SK-N-SH (cell line): ENCODE measurements around the gene RASSF1. TPM values are rescaled to one million over a fixed set of nuclear protein-coding genes. Genes with fewer than 3 reads are reported as not detected.
A peak's percentile ranks its signal among the peaks of the same experiment; 100 is the strongest.

Source experiments
- CTCF ChIA-PET: fragments of 300-600, 350-600 bp; formaldehyde crosslinking; extraction: SDS; loops from one replicate; lab custom pipeline; 2021; lab: Yijun Ruan, JAX
- POLR2A ChIA-PET: fragments of 350-600 bp; sonication (Branson Sonifier 250); formaldehyde crosslinking; extraction: SDS; loops from one replicate; lab custom pipeline; 2020; ENCODE audit warnings: antibody characterized with exemption, inconsistent platforms; lab: Yijun Ruan, JAX
- DNase-seq: peaks from one replicate; pipeline ENCODE4 v3.0.0; 2012
- H2AFZ ChIP-seq: fragments of 200-600 bp; sonication (generic); 2 replicates; pipeline ENCODE4 v1.8.1; 2016; ENCODE audit warnings: antibody characterized with exemption, mild to moderate bottlenecking, low read depth
- H3F3A ChIP-seq: fragments of 200-600 bp; sonication (generic); replicated peaks from 2 replicates; pipeline ENCODE3; 2016; ENCODE audit warnings: antibody characterized with exemption, mild to moderate bottlenecking; ENCODE audit not compliant: insufficient read depth
- H3K27ac ChIP-seq, 2 experiments: fragments of 200-500 bp in 1 of 2; fragments of 200-600 bp in 1 of 2; sonication (Bioruptor generic) in 1 of 2; sonication (generic), shearing (Covaris generic) in 1 of 2; 2 replicates each; pipeline versions ENCODE4 v1.5.1 to v1.6.1; 2014 to 2016; ENCODE audit warnings: low read depth in 2 of 2, inconsistent platforms in 1 of 2, low read length in 1 of 2, mild to moderate bottlenecking in 1 of 2, mixed read lengths in 1 of 2
- H3K27me3 ChIP-seq: fragments of 200-600 bp; sonication (generic), shearing (Covaris generic); 2 replicates; pipeline ENCODE4 v1.6.1; 2016; ENCODE audit warnings: mixed run types; ENCODE audit not compliant: insufficient read depth
- H3K36me3 ChIP-seq, 2 experiments: fragments of 200-500 bp in 1 of 2; fragments of 200-600 bp in 1 of 2; sonication (Bioruptor generic) in 1 of 2; sonication (generic) in 1 of 2; replicated peaks in 1 of 2; 2 replicates each; pipeline versions ENCODE3 to v1.5.1; 2014 to 2016; ENCODE audit warnings: low read length in 1 of 2, mild to moderate bottlenecking in 1 of 2; ENCODE audit not compliant: insufficient read depth in 2 of 2, control insufficient read depth in 1 of 2
- H3K4me1 ChIP-seq, 2 experiments: fragments of 200-500 bp in 1 of 2; fragments of 200-600 bp in 1 of 2; sonication (Bioruptor generic) in 1 of 2; sonication (generic), shearing (Covaris generic) in 1 of 2; 2 replicates each; pipeline versions ENCODE4 v1.5.1 to v1.6.1; 2014 to 2016; ENCODE audit warnings: low read depth in 1 of 2, low read length in 1 of 2, mixed run types in 1 of 2; ENCODE audit not compliant: insufficient read depth in 2 of 2, control insufficient read depth in 1 of 2
- H3K4me2 ChIP-seq: fragments of 200-600 bp; sonication (generic), shearing (Covaris generic); 2 replicates; pipeline ENCODE4 v1.6.1; 2017; ENCODE audit warnings: mixed run types
- H3K4me3 ChIP-seq, 2 experiments: fragments of 200-500 bp in 1 of 2; fragments of 200-600 bp in 1 of 2; sonication (Bioruptor generic) in 1 of 2; sonication (generic), shearing (Covaris generic) in 1 of 2; 2 replicates each; pipeline versions ENCODE4 v1.5.1 to v1.8.1; 2014 to 2016; ENCODE audit warnings: low read depth in 2 of 2, inconsistent platforms in 1 of 2, low read length in 1 of 2, mild to moderate bottlenecking in 1 of 2, mixed read lengths in 1 of 2, moderate library complexity in 1 of 2
- H3K79me2 ChIP-seq: fragments of 200-600 bp; sonication (generic); 2 replicates; pipeline ENCODE4 v1.8.1; 2017; ENCODE audit warnings: mild to moderate bottlenecking; ENCODE audit not compliant: insufficient read depth
- H3K9ac ChIP-seq: fragments of 200-600 bp; sonication (generic); 2 replicates; pipeline ENCODE4 v1.6.1; 2017; ENCODE audit warnings: mixed run types
- H3K9me2 ChIP-seq: fragments of 200-600 bp; sonication (generic); 2 replicates; pipeline ENCODE4 v1.6.1; 2017; ENCODE audit warnings: mixed run types
- H3K9me3 ChIP-seq: fragments of 200-600 bp; sonication (generic); 2 replicates; pipeline ENCODE4 v1.6.1; 2017; ENCODE audit warnings: mixed run types, mild to moderate bottlenecking, moderate library complexity
- H4K20me1 ChIP-seq: fragments of 200-600 bp; sonication (generic); 2 replicates; pipeline ENCODE4 v1.6.1; 2017; ENCODE audit warnings: mild to moderate bottlenecking, mixed run types; ENCODE audit not compliant: insufficient read depth
- CHD2 ChIP-seq: fragments of 150-350 bp; IDR thresholded peaks from 2 replicates; pipeline ENCODE4 v1.6.1; 2018; ENCODE audit warnings: low read length; ENCODE audit not compliant: partially characterized antibody
- EP300 ChIP-seq, 2 experiments: IDR thresholded peaks; 2 replicates each; pipeline versions ENCODE4 v1.4.0 to v1.6.1; 2012; ENCODE audit warnings: borderline replicate concordance in 1 of 2, low read depth in 1 of 2, low read length in 1 of 2
- FOSL2 ChIP-seq: IDR thresholded peaks from 2 replicates; pipeline ENCODE4 v1.4.0; 2012; ENCODE audit warnings: low read depth, mild to moderate bottlenecking, moderate library complexity, borderline replicate concordance
- FOXJ3 ChIP-seq: sonication (generic); formaldehyde crosslinking; IDR thresholded peaks from 2 replicates; pipeline ENCODE4 v1.5.1; 2020; ENCODE audit warnings: mild to moderate bottlenecking, missing genetic modification reagents
- FOXM1 ChIP-seq: IDR thresholded peaks from 2 replicates; pipeline ENCODE4 v1.4.0; 2012; ENCODE audit warnings: low read depth, mild to moderate bottlenecking
- GABPA ChIP-seq: IDR thresholded peaks from 2 replicates; pipeline ENCODE4 v1.4.0; 2012; ENCODE audit warnings: low read depth, mild to moderate bottlenecking
- GATA2 ChIP-seq: sonication (generic); formaldehyde crosslinking; IDR thresholded peaks from 2 replicates; pipeline ENCODE4 v1.5.0; 2020; ENCODE audit warnings: mild to moderate bottlenecking, missing genetic modification reagents
- RAD21 ChIP-seq: IDR thresholded peaks from 2 replicates; pipeline ENCODE4 v1.6.1; 2012; ENCODE audit warnings: mild to moderate bottlenecking, low read length
- RCOR1 ChIP-seq: fragments of 150-350 bp; IDR thresholded peaks from 2 replicates; pipeline ENCODE4 v1.6.1; 2017; ENCODE audit warnings: antibody characterized with exemption, low read length
- RFX5 ChIP-seq: IDR thresholded peaks from 2 replicates; pipeline ENCODE4 v1.6.1; 2012; ENCODE audit warnings: mild to moderate bottlenecking, improper control_type of control experiment, low read length
- TCF12 ChIP-seq: IDR thresholded peaks from 2 replicates; pipeline ENCODE4 v1.4.0; 2012
- USF1 ChIP-seq: IDR thresholded peaks from 2 replicates; pipeline ENCODE4 v1.4.0; 2012; ENCODE audit warnings: low read depth, borderline replicate concordance
- USF2 ChIP-seq: fragments of 150-350 bp; IDR thresholded peaks from 2 replicates; pipeline ENCODE4 v1.6.1; 2017; ENCODE audit warnings: antibody characterized with exemption, low read length, low read depth, borderline replicate concordance
- WGBS: methylation state at CpG from one replicate; pipeline ENCODE4 v1.1.6; 2017; ENCODE audit warnings: low lambda C conversion rate; 5-methylcytosine and 5-hydroxymethylcytosine counted together
- polyA plus RNA-seq, 3 experiments: library from polyadenylated mRNA; depleted of rRNA; stranded (reverse); fragments of >200 nt; gene quantifications; 2 replicates each; pipeline ENCODE4 v1.2.3, GENCODE V29; 2012
- TF ChIP-seq, protein P1 (sequence below): IDR thresholded peaks from 2 replicates; pipeline ENCODE4; 2012
- TF ChIP-seq, protein P2 (sequence below): IDR thresholded peaks from 2 replicates; pipeline ENCODE4 v1.4.0; 2012; ENCODE audit warnings: low read depth
- TF ChIP-seq, protein P3 (sequence below): IDR thresholded peaks from 2 replicates; pipeline ENCODE4 v1.6.1; 2012; ENCODE audit warnings: mild to moderate bottlenecking, low read depth, low read length, moderate library complexity

RASSF1 gene
- polyA plus RNA-seq, 1 of the 3 experiments (the other 2 are of a cell fraction) = 28.1 TPM

DNA sequence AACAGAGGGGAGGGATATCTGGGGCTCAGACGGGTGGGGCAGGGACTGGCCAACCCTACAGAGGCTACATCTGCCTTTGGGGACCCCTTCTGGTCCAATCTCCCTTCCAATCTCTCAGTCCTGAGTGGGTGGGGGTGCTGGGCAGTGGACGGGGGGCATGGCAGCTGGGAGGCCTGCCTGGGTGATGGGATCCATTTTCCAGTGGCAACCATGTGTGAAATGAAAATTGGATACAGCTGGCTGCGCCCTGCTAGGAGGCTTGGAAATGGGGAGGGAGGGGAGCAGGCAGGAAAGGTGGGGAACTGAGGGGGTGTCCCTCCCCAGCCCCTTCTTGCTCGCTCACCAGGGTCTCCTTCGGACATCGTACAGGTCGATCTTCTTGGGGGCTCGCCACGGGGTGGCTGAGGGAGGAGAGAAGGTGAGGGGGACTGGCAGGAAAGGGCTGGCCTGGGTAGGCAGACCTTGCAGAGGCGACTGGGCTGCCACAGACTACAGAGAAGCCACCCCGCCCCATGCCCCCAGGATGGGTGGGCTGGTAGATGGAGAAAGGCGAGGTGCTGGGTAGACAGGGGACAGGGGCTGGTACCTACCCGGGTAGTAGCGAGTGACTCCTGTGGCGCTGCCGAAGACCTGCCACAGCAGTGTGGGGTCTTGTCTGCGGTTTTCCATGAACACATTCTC, 39.9 kb upstream of the RASSF1 start:
- peak overlapping the region in 1 of 2 experiments; percentile 100; a peak in 2 of 4 replicates for H3K27ac ChIP-seq
- CTCF ChIA-PET = interaction anchor here (0.7 to 4.5 kb wide), 14 partner anchors 10 to 233 kb away, joined by 3 to 41 read pairs (median 6); no protein-coding TSS in a partner anchor
- H3K4me3 ChIP-seq = peak overlapping the region in 1 of 2 experiments; percentile 41; a peak in 1 of 4 replicates
- no peak overlapping the region for H3K4me2 ChIP-seq
- no peaks in the 10 kb centered on the region for H3K79me2 ChIP-seq
- H3K4me1 ChIP-seq = peaks cover 0 to 98% of the 10 kb centered on the region in 2 experiments; a peak in 2 of 4 replicates
- WGBS = 19% methylated on average over 12 of the region's 17 CpGs
- no peaks in the 10 kb centered on the region for H3K27me3 ChIP-seq
- H4K20me1 ChIP-seq = no peaks in the 10 kb centered on the region
- no peak overlapping the region for H3K9ac ChIP-seq
- H3K9me2 ChIP-seq = no peaks in the 10 kb centered on the region
- peak; percentile 81 for DNase-seq
- no peaks in the 10 kb centered on the region for H3F3A ChIP-seq
- TF ChIP-seq, protein P1, sequence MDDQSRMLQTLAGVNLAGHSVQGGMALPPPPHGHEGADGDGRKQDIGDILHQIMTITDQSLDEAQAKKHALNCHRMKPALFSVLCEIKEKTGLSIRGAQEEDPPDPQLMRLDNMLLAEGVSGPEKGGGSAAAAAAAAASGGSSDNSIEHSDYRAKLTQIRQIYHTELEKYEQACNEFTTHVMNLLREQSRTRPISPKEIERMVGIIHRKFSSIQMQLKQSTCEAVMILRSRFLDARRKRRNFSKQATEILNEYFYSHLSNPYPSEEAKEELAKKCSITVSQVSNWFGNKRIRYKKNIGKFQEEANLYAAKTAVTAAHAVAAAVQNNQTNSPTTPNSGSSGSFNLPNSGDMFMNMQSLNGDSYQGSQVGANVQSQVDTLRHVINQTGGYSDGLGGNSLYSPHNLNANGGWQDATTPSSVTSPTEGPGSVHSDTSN = no peak
- TF ChIP-seq EP300 (IDR thresholded peaks at IDR 0.05; ENCODE audit: borderline replicate concordance in 1 of 2, low read depth in 1 of 2, low read length in 1 of 2) (peak in 1 of 2 experiments; percentile 86; a peak in 1 of 4 replicates), TCF12 (peak; percentile 21; the same call in 1 of the 2 replicates), FOXJ3 (CRISPR knock-in tag) (peak; percentile 67; the same call in 1 of the 2 replicates), GATA2 (CRISPR knock-in tag) (peak; percentile 95), USF2 (no peak), RCOR1 (peak; percentile 63; the same call in 1 of the 2 replicates), CHD2 (peak; percentile 71)
- H3K9me3 ChIP-seq = no peaks in the 10 kb centered on the region
- H2AFZ ChIP-seq = no peak overlapping the region
- no peaks in the 10 kb centered on the region for H3K36me3 ChIP-seq
- POLR2A ChIA-PET = interaction anchor here (0.9 to 3.5 kb wide), 11 partner anchors 10 to 168 kb away, joined by 3 to 28 read pairs (median 8); partner anchors contain the start of genes CYB561D2 and NPRL2

- H3K9me2 ChIP-seq = no peaks in the 10 kb centered on the region
- no peaks in the 10 kb centered on the region for H3K9me3 ChIP-seq
- 92% methylated on average over 11 of the region's 17 CpGs for WGBS
- no peaks in the 10 kb centered on the region for H3K36me3 ChIP-seq
- peaks cover 0 to 93% of the 10 kb centered on the region in 2 experiments; a peak in 2 of 4 replicates for H3K4me1 ChIP-seq
- POLR2A ChIA-PET = interaction anchor here (3.5 kb wide), 1 partner anchor 9 kb away, joined by 28 read pairs; no protein-coding TSS in a partner anchor
- H3K4me3 ChIP-seq = peak overlapping the region in 1 of 2 experiments; percentile 41; a peak in 1 of 4 replicates
- H3K79me2 ChIP-seq = no peaks in the 10 kb centered on the region
- H3K4me2 ChIP-seq = no peak overlapping the region
- no peak for DNase-seq
- H3K27me3 ChIP-seq = no peaks in the 10 kb centered on the region
- no peak overlapping the region for H2AFZ ChIP-seq
- H3F3A ChIP-seq = no peaks in the 10 kb centered on the region
- no peaks in the 10 kb centered on the region for H4K20me1 ChIP-seq
- H3K9ac ChIP-seq = no peak overlapping the region
- peak overlapping the region in 1 of 2 experiments; percentile 100; a peak in 2 of 4 replicates for H3K27ac ChIP-seq
- CTCF ChIA-PET = interaction anchor here (0.9 to 4.5 kb wide), 8 partner anchors 8 to 163 kb away, joined by 3 to 41 read pairs (median 6); no protein-coding TSS in a partner anchor
- TF ChIP-seq RFX5 (no peak), USF1 (no peak), TCF12 (no peak), RAD21 (no peak), GABPA (no peak), FOXJ3 (CRISPR knock-in tag) (no peak), FOSL2 (no peak), FOXM1 (no peak)
- TF ChIP-seq, protein P2, sequence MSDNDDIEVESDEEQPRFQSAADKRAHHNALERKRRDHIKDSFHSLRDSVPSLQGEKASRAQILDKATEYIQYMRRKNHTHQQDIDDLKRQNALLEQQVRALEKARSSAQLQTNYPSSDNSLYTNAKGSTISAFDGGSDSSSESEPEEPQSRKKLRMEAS = no peak
- TF ChIP-seq, protein P3, sequence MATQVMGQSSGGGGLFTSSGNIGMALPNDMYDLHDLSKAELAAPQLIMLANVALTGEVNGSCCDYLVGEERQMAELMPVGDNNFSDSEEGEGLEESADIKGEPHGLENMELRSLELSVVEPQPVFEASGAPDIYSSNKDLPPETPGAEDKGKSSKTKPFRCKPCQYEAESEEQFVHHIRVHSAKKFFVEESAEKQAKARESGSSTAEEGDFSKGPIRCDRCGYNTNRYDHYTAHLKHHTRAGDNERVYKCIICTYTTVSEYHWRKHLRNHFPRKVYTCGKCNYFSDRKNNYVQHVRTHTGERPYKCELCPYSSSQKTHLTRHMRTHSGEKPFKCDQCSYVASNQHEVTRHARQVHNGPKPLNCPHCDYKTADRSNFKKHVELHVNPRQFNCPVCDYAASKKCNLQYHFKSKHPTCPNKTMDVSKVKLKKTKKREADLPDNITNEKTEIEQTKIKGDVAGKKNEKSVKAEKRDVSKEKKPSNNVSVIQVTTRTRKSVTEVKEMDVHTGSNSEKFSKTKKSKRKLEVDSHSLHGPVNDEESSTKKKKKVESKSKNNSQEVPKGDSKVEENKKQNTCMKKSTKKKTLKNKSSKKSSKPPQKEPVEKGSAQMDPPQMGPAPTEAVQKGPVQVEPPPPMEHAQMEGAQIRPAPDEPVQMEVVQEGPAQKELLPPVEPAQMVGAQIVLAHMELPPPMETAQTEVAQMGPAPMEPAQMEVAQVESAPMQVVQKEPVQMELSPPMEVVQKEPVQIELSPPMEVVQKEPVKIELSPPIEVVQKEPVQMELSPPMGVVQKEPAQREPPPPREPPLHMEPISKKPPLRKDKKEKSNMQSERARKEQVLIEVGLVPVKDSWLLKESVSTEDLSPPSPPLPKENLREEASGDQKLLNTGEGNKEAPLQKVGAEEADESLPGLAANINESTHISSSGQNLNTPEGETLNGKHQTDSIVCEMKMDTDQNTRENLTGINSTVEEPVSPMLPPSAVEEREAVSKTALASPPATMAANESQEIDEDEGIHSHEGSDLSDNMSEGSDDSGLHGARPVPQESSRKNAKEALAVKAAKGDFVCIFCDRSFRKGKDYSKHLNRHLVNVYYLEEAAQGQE = no peak
Observed at GRCh38 chr3:50378757-50379156, 38.1 kb upstream of the RASSF1 start.
